NK-92 treated with Interleukin-12 subunit alpha and Interleukin-12 subunit beta, amount 100 ng/mL, for 24 hours (cell line): ENCODE measurements around the gene WNT11.
A peak's percentile ranks its signal among the peaks of the same experiment; 100 is the strongest.

Experiments used
- DNase-seq: peaks from one replicate; lab custom pipeline; 2025; lab: John Stamatoyannopoulos, UW

The WNT11 gene

GRCh38 chr11:76218449-76219178 is 12.3 kb upstream of the WNT11 start:
- DNase-seq: no peak

- no peak for DNase-seq
Measured at GRCh38 chr11:76217653-76218160, 11.4 kb upstream of the WNT11 start.

- no peak for DNase-seq
Measured at GRCh38 chr11:76216536-76217325, 10.4 kb upstream of the WNT11 start.

- DNase-seq: no peak
Measured at GRCh38 chr11:76215941-76216340, 9.6 kb upstream of the WNT11 start.

GRCh38 chr11:76214968-76215548 is 8.8 kb upstream of the WNT11 start:
- DNase-seq: no peak

- DNase-seq: no peak
Measured at GRCh38 chr11:76214186-76214585, 7.9 kb upstream of the WNT11 start.

GRCh38 chr11:76212086-76213035 is 6.1 kb upstream of the WNT11 start:
- no peak for DNase-seq

GRCh38 chr11:76210931-76211851 is 4.9 kb upstream of the WNT11 start:
- no peak for DNase-seq

- DNase-seq: no peak
Measured at GRCh38 chr11:76209973-76210930, 4.0 kb upstream of the WNT11 start.

GRCh38 chr11:76209375-76209972 is 3.2 kb upstream of the WNT11 start:
- no peak for DNase-seq

- no peak for DNase-seq
Measured at GRCh38 chr11:76208438-76209374, 2.4 kb upstream of the WNT11 start.

GRCh38 chr11:76207642-76208401 is 1.5 kb upstream of the WNT11 start:
- peak; percentile 36 for DNase-seq

GRCh38 chr11:76206077-76206326 is 300 bp downstream of the WNT11 start:
- no peak for DNase-seq

GRCh38 chr11:76205252-76206076 is 838 bp downstream of the WNT11 start:
- DNase-seq: no peak

- no peak for DNase-seq
Measured at GRCh38 chr11:76203937-76204336, 2.4 kb downstream of the WNT11 start.

- DNase-seq: no peak
Measured at GRCh38 chr11:76203131-76203925, 3.0 kb downstream of the WNT11 start.
